H1 (cell line): ENCODE data around the gene RDH5. TPM values are rescaled to one million over a fixed set of nuclear protein-coding genes. Genes with fewer than 3 reads are reported as not detected.

ENCODE experiments used
- CTCF ChIA-PET: fragments of 300-600 bp; sonication (Branson Sonifier 250); formaldehyde crosslinking; loops from one replicate; lab custom pipeline; 2021; ENCODE audit not compliant: partially characterized antibody; lab: Charles Lee
- POLR2A ChIA-PET: fragments of 300-600 bp; sonication (Branson Sonifier 250); formaldehyde crosslinking; loops from one replicate; lab custom pipeline; 2021; ENCODE audit warnings: inconsistent platforms; ENCODE audit not compliant: partially characterized antibody; lab: Charles Lee
- DNase-seq, 2 experiments: peaks; one replicate each; pipeline versions ENCODE4 v3.0.0 to v3.0.0-alpha.2; 2010 to 2022; ENCODE audit warnings: low spot score in 2 of 2, low read depth in 1 of 2, mixed read lengths in 1 of 2
- FAIRE-seq: peaks from 2 replicates; lab custom pipeline; 2011; peaks lifted over from hg19 to GRCh38; lab: Jason Lieb, UNC
- H2AFZ ChIP-seq: 2 replicates; pipeline ENCODE4 v1.8.1; 2012; ENCODE audit warnings: low read length, inconsistent platforms
- H2AK5ac ChIP-seq: 2 replicates; pipeline ENCODE4 v1.6.1; 2013; ENCODE audit warnings: low read depth, low read length
- H2BK120ac ChIP-seq: replicated peaks from 2 replicates; pipeline ENCODE3; 2013; ENCODE audit warnings: low read depth, low read length, inconsistent platforms
- H2BK12ac ChIP-seq: 2 replicates; pipeline ENCODE4 v1.6.1; 2013; ENCODE audit warnings: low read depth, low read length
- H2BK15ac ChIP-seq: 2 replicates; pipeline ENCODE4 v1.6.1; 2013; ENCODE audit warnings: low read length
- H2BK20ac ChIP-seq: 2 replicates; pipeline ENCODE4 v1.6.1; 2013; ENCODE audit warnings: low read length
- H2BK5ac ChIP-seq: 2 replicates; pipeline ENCODE4 v1.6.1; 2013; ENCODE audit warnings: low read depth, low read length
- H3K14ac ChIP-seq: 2 replicates; pipeline ENCODE4 v1.6.1; 2013; ENCODE audit warnings: inconsistent platforms; ENCODE audit not compliant: insufficient read length
- H3K18ac ChIP-seq: 2 replicates; pipeline ENCODE4 v1.6.1; 2013; ENCODE audit warnings: low read length; ENCODE audit errors: extremely low read depth
- H3K23ac ChIP-seq: 2 replicates; pipeline ENCODE4 v1.6.1; 2013; ENCODE audit warnings: inconsistent platforms; ENCODE audit not compliant: insufficient read length
- H3K23me2 ChIP-seq: 2 replicates; pipeline ENCODE4 v1.6.1; 2013; ENCODE audit warnings: low read depth, low read length
- H3K27ac ChIP-seq: 2 replicates; pipeline ENCODE4 v1.6.1; 2011; ENCODE audit warnings: low read depth, low read length, inconsistent platforms
- H3K27me3 ChIP-seq, 4 experiments: replicated peaks in 1 of 4; 1 replicate in 1 of 4; 2 replicates in 3 of 4; pipeline versions ENCODE4 v1.6.1 to v1.8.1; 2011 to 2013; ENCODE audit warnings: low read length in 3 of 4, mild to moderate bottlenecking in 3 of 4, inconsistent platforms in 2 of 4, mixed read lengths in 2 of 4, moderate library complexity in 1 of 4; ENCODE audit not compliant: control insufficient read depth in 3 of 4, insufficient read depth in 3 of 4; ENCODE audit errors: extremely low read depth in 1 of 4
- H3K36me3 ChIP-seq, 4 experiments: 2 replicates each; pipeline versions ENCODE4 v1.6.1 to v1.8.1; 2011 to 2013; ENCODE audit warnings: mild to moderate bottlenecking in 4 of 4, low read length in 3 of 4, moderate library complexity in 2 of 4, control low read depth in 1 of 4, inconsistent platforms in 1 of 4; ENCODE audit not compliant: insufficient read depth in 4 of 4, control insufficient read depth in 2 of 4
- H3K4ac ChIP-seq: replicated peaks from 2 replicates; pipeline ENCODE3; 2013; ENCODE audit warnings: low read length, low read depth, mixed read lengths, inconsistent platforms; ENCODE audit not compliant: insufficient read length
- H3K4me1 ChIP-seq, 4 experiments: replicated peaks in 1 of 4; 1 replicate in 1 of 4; 2 replicates in 3 of 4; pipeline versions ENCODE4 v1.6.1 to v1.8.1; 2011 to 2013; ENCODE audit warnings: low read length in 3 of 4, inconsistent platforms in 2 of 4, mixed read lengths in 1 of 4; ENCODE audit not compliant: insufficient read depth in 4 of 4, control insufficient read depth in 3 of 4
- H3K4me2 ChIP-seq, 2 experiments: 2 replicates each; pipeline versions ENCODE4 v1.6.1 to v1.8.1; 2011 to 2013; ENCODE audit warnings: low read depth in 2 of 2, low read length in 2 of 2, control low read depth in 1 of 2, inconsistent platforms in 1 of 2, mild to moderate bottlenecking in 1 of 2; ENCODE audit not compliant: insufficient read depth in 1 of 2
- H3K4me3 ChIP-seq, 4 experiments: fragments of 200-600, 300-600 bp in 1 of 4; sonication (generic), shearing (Covaris generic), sonication (Bioruptor Twin) in 1 of 4; 2 replicates each; pipeline versions ENCODE4 v1.5.1 to v1.8.1; 2011 to 2016; ENCODE audit warnings: low read length in 4 of 4, low read depth in 3 of 4, control low read depth in 2 of 4, inconsistent platforms in 2 of 4, mild to moderate bottlenecking in 2 of 4, mixed read lengths in 1 of 4, moderate library complexity in 1 of 4; ENCODE audit not compliant: insufficient read depth in 2 of 4; ENCODE audit errors: extremely low read depth in 1 of 4
- H3K56ac ChIP-seq: replicated peaks from 2 replicates; pipeline ENCODE3; 2013; ENCODE audit warnings: low read depth, mild to moderate bottlenecking, mixed read lengths, low read length, inconsistent platforms; ENCODE audit not compliant: insufficient read length
- H3K79me1 ChIP-seq: 2 replicates; pipeline ENCODE4 v1.6.1; 2013; ENCODE audit warnings: low read depth, low read length, control low read depth
- H3K79me2 ChIP-seq, 2 experiments: 2 replicates each; pipeline versions ENCODE4 v1.6.1 to v1.8.1; 2012 to 2013; ENCODE audit warnings: low read length in 2 of 2, mild to moderate bottlenecking in 2 of 2, inconsistent platforms in 1 of 2; ENCODE audit not compliant: insufficient read depth in 2 of 2, control insufficient read depth in 1 of 2
- H3K9ac ChIP-seq, 4 experiments: replicated peaks in 1 of 4; 1 replicate in 1 of 4; 2 replicates in 3 of 4; pipeline versions ENCODE4 v1.6.1 to v1.8.1; 2011 to 2013; ENCODE audit warnings: low read depth in 3 of 4, low read length in 3 of 4, control low read depth in 2 of 4, mild to moderate bottlenecking in 2 of 4, moderate library complexity in 2 of 4, inconsistent platforms in 1 of 4; ENCODE audit errors: extremely low read depth in 1 of 4
- H3K9me3 ChIP-seq, 2 experiments: 2 replicates each; pipeline versions ENCODE4 v1.6.1 to v1.8.1; 2012 to 2013; ENCODE audit warnings: mild to moderate bottlenecking in 2 of 2, moderate library complexity in 2 of 2, control low read depth in 1 of 2, inconsistent platforms in 1 of 2, low read depth in 1 of 2, low read length in 1 of 2, mixed read lengths in 1 of 2; ENCODE audit not compliant: insufficient read depth in 2 of 2
- H4K20me1 ChIP-seq, 2 experiments: replicated peaks in 1 of 2; 2 replicates each; pipeline versions ENCODE3 to v1.8.1; 2011 to 2013; ENCODE audit warnings: inconsistent platforms in 2 of 2, low read length in 2 of 2, mild to moderate bottlenecking in 1 of 2; ENCODE audit not compliant: insufficient read depth in 2 of 2, control insufficient read depth in 1 of 2
- H4K5ac ChIP-seq: 2 replicates; pipeline ENCODE4 v1.6.1; 2013; ENCODE audit warnings: low read length, low read depth, mixed read lengths, inconsistent platforms; ENCODE audit not compliant: insufficient read length
- H4K8ac ChIP-seq: 2 replicates; pipeline ENCODE4 v1.8.0; 2013; ENCODE audit warnings: mild to moderate bottlenecking, moderate library complexity, low read length, inconsistent platforms; ENCODE audit not compliant: insufficient read depth; ENCODE audit errors: extremely low read depth
- H4K91ac ChIP-seq: replicated peaks from 2 replicates; pipeline ENCODE3; 2013; ENCODE audit warnings: low read length, mixed read lengths, inconsistent platforms; ENCODE audit not compliant: insufficient read length
- CTCF ChIP-seq, 3 experiments: IDR thresholded peaks; 1 replicate in 2 of 3; 2 replicates in 1 of 3; pipeline versions ENCODE4 v1.5.1 to v1.6.1; 2011; ENCODE audit warnings: low read length in 3 of 3, mild to moderate bottlenecking in 3 of 3, inconsistent platforms in 2 of 3, low read depth in 1 of 3, moderate library complexity in 1 of 3; ENCODE audit not compliant: insufficient read depth in 1 of 3; ENCODE audit errors: control extremely low read depth in 1 of 3
- SP1 ChIP-seq: IDR thresholded peaks from 2 replicates; pipeline ENCODE4 v1.6.1; 2011; ENCODE audit warnings: low read depth, low read length
- SRF ChIP-seq: IDR thresholded peaks from 2 replicates; pipeline ENCODE4 v1.6.1; 2011; ENCODE audit warnings: mild to moderate bottlenecking, low read depth, low read length, moderate library complexity
- TAF7 ChIP-seq: optimal IDR thresholded peaks from 2 replicates; pipeline ENCODE3; 2011; ENCODE audit warnings: low read depth, mild to moderate bottlenecking, inconsistent platforms, low read length, moderate library complexity, borderline replicate concordance
- WGBS, 2 experiments: shearing (Covaris generic) in 1 of 2; methylation state at CpG; one replicate each; pipeline versions ENCODE4 v1.1.6 to v1.1.7; 2013 to 2015; ENCODE audit warnings: low lambda C conversion rate in 2 of 2, mixed read lengths in 2 of 2, inconsistent platforms in 1 of 2, low coverage in 1 of 2, missing lambda C conversion rate in 1 of 2; ENCODE audit not compliant: insufficient replicate concordance in 2 of 2, insufficient coverage in 1 of 2, insufficient read length in 1 of 2; ENCODE audit errors: extremely low coverage in 1 of 2, missing lambda C conversion rate in 1 of 2; 5-methylcytosine and 5-hydroxymethylcytosine counted together
- polyA plus RNA-seq, 7 experiments: library from polyadenylated mRNA; depleted of rRNA in 3 of 7; stranded (reverse) in 5 of 7; unstranded in 2 of 7; fragments of >200 nt in 5 of 7; fragments of 200-250 nt in 2 of 7; gene quantifications; 1 replicate in 5 of 7; 2 replicates in 1 of 7; 4 replicates in 1 of 7; pipeline versions ENCODE4 v1.2.1 to v1.2.3, GENCODE V29; 2011 to 2013; ENCODE audit warnings: missing spikeins in 2 of 7, mixed read lengths in 2 of 7
- total RNA-seq: library from RNA; stranded (reverse); fragmentation: NEBNext Ultra II Directional; extraction: Animal tissue kit (Norgen Biotek cat#: 25700); gene quantifications from 2 replicates; pipeline ENCODE4 v1.2.1, GENCODE V29; 2021

RDH5 gene
- total and polyA plus RNA-seq, 2 of the 8 experiments (the other 6 are each of a cell fraction or from before 2014, with no cell fraction given) = 4.2 to 6.0 TPM

GRCh38 chr12:55675666-55676065 lies 44.5 kb upstream of the RDH5 start:
- H2BK20ac ChIP-seq = no peak overlapping the region
- H2AK5ac ChIP-seq = no peak overlapping the region
- no peaks in the 10 kb centered on the region; the same call in 1 of the 2 replicates for H3K23me2 ChIP-seq
- no peak overlapping the region for H2BK12ac ChIP-seq
- no peak for DNase-seq
- H3K36me3 ChIP-seq = no peaks in the 10 kb centered on the region
- WGBS, 2 experiments = 92% methylated on average over 8 of the region's 8 CpGs; no CpG with 5 or more reads in 1 of the 2 experiments
- H3K27me3 ChIP-seq = no peaks in the 10 kb centered on the region; a peak in 1 of 7 replicates
- H3K4me2 ChIP-seq = no peak overlapping the region
- H2AFZ ChIP-seq = no peak overlapping the region
- H3K23ac ChIP-seq = no peak overlapping the region
- H3K18ac ChIP-seq = no peak overlapping the region
- no peak overlapping the region for H2BK5ac ChIP-seq
- POLR2A ChIA-PET = interaction anchor here (1.3 kb wide), 1 partner anchor 24 kb away, joined by 4 read pairs; no protein-coding TSS in a partner anchor
- no peak overlapping the region for H3K4ac ChIP-seq
- CTCF ChIA-PET = interaction anchor here (1.2 to 1.3 kb wide), 2 partner anchors 30 to 44 kb away, joined by 3 to 5 read pairs; partner anchors contain the start of gene RDH5
- H2BK120ac ChIP-seq = no peak overlapping the region
- TF ChIP-seq CTCF (IDR thresholded peaks at IDR 0.05; ENCODE audit: control extremely low read depth in 1 of 3, insufficient read depth in 1 of 3, low read depth in 1 of 3, low read length in 3 of 3) = no peak
- no peak for TF ChIP-seq TAF7
- TF ChIP-seq SRF = no peak
- no peak for TF ChIP-seq SP1
- TF ChIP-seq, all 59 proteins: peak for 0
- no peak overlapping the region for H3K9ac ChIP-seq
- no peak overlapping the region for H3K27ac ChIP-seq
- no peaks in the 10 kb centered on the region for H3K79me2 ChIP-seq
- H3K4me1 ChIP-seq = no peaks in the 10 kb centered on the region
- no peak overlapping the region for H4K91ac ChIP-seq
- no peaks in the 10 kb centered on the region for H4K20me1 ChIP-seq
- H3K4me3 ChIP-seq = no peak overlapping the region
- no peak overlapping the region for H2BK15ac ChIP-seq
- FAIRE-seq = no peak
- no peak overlapping the region for H3K56ac ChIP-seq
- no peaks in the 10 kb centered on the region for H3K79me1 ChIP-seq
- H3K9me3 ChIP-seq = no peaks in the 10 kb centered on the region
- no peak overlapping the region for H4K8ac ChIP-seq
- H3K14ac ChIP-seq = no peak overlapping the region
- H4K5ac ChIP-seq = no peak overlapping the region
